SK-N-SH treated with all-trans-retinoic acid at 6 μM for 48 hours (cell line): ENCODE measurements around the gene NEU4.
"Not testable (repeated sequence)": the region's sequence is repeated elsewhere in the genome, so short reads cannot be mapped to it uniquely, and the experiment has no call there.

ENCODE experiments used
- ATAC-seq: fragments of 200-7000 bp; cut with Tn5 transposase; 3 replicates; pipeline ENCODE4 v1.9.1; 2020; ENCODE audit warnings: mild to moderate bottlenecking, moderate library complexity
- BACH2 ChIP-seq: fragments of 250-450 bp; sonication (Bioruptor Pico); IDR thresholded peaks from 2 replicates; pipeline ENCODE4 v1.9.0; 2021; ENCODE audit warnings: mild to moderate bottlenecking, borderline replicate concordance
- CSDC2 ChIP-seq: fragments of 250-450 bp; sonication (Bioruptor Pico); IDR thresholded peaks from 2 replicates; pipeline ENCODE4 v1.5.0; 2020; ENCODE audit warnings: mild to moderate bottlenecking, moderate library complexity
- CSRNP3 ChIP-seq: fragments of 250-450 bp; sonication (Bioruptor Pico); IDR thresholded peaks from 2 replicates; pipeline ENCODE4 v1.5.1; 2021; ENCODE audit warnings: mild to moderate bottlenecking, moderate library complexity
- ESRRG ChIP-seq: fragments of 250-450 bp; sonication (Bioruptor Pico); IDR thresholded peaks from 2 replicates; pipeline ENCODE4 v1.6.1; 2021; ENCODE audit warnings: mild to moderate bottlenecking
- GLIS3 ChIP-seq: fragments of 250-450 bp; sonication (Bioruptor Pico); IDR thresholded peaks from 2 replicates; pipeline ENCODE4 v1.5.0; 2020; ENCODE audit warnings: mild to moderate bottlenecking, moderate library complexity
- OSR1 ChIP-seq: fragments of 250-450 bp; sonication (Bioruptor Pico); IDR thresholded peaks from 2 replicates; pipeline ENCODE4 v1.8.0; 2022; ENCODE audit warnings: moderate library complexity, mild to moderate bottlenecking, inconsistent platforms
- PATZ1 ChIP-seq: fragments of 250-450 bp; sonication (Bioruptor Pico); IDR thresholded peaks from 2 replicates; pipeline ENCODE4 v1.8.0; 2020; ENCODE audit warnings: mild to moderate bottlenecking, moderate library complexity, borderline replicate concordance
- POU6F1 ChIP-seq: fragments of 250-450 bp; sonication (Bioruptor Pico); IDR thresholded peaks from 2 replicates; pipeline ENCODE4 v1.8.0; 2021; ENCODE audit warnings: low read depth, mild to moderate bottlenecking, moderate library complexity, borderline replicate concordance
- PPARA ChIP-seq: fragments of 250-450 bp; sonication (Bioruptor Pico); IDR thresholded peaks from 2 replicates; pipeline ENCODE4 v1.5.0; 2020; ENCODE audit warnings: mild to moderate bottlenecking, borderline replicate concordance
- RARB ChIP-seq: fragments of 250-450 bp; sonication (Bioruptor Pico); IDR thresholded peaks from 2 replicates; pipeline ENCODE4 v1.8.0; 2021; ENCODE audit warnings: mild to moderate bottlenecking, moderate library complexity
- SNAI2 ChIP-seq: fragments of 250-450 bp; sonication (Bioruptor Pico); IDR thresholded peaks from 2 replicates; pipeline ENCODE4 v1.5.0; 2020; ENCODE audit warnings: mild to moderate bottlenecking, moderate library complexity
- TOX ChIP-seq: fragments of 250-450 bp; sonication (Bioruptor Pico); IDR thresholded peaks from 2 replicates; pipeline ENCODE4 v1.8.0; 2021; ENCODE audit warnings: mild to moderate bottlenecking, moderate library complexity, borderline replicate concordance
- TSHZ2 ChIP-seq: fragments of 250-450 bp; sonication (Bioruptor Pico); IDR thresholded peaks from 2 replicates; pipeline ENCODE4 v1.5.0; 2020; ENCODE audit warnings: mild to moderate bottlenecking, moderate library complexity
- ZC3H10 ChIP-seq: fragments of 250-450 bp; sonication (Bioruptor Pico); IDR thresholded peaks from 2 replicates; pipeline ENCODE4 v1.5.1; 2021; ENCODE audit warnings: mild to moderate bottlenecking, moderate library complexity
- ZFP3 ChIP-seq: fragments of 250-450 bp; sonication (Bioruptor Pico); IDR thresholded peaks from 2 replicates; pipeline ENCODE4 v1.5.0; 2020; ENCODE audit warnings: mild to moderate bottlenecking, moderate library complexity
- ZFP30 ChIP-seq: fragments of 450-650 bp; formaldehyde crosslinking; IDR thresholded peaks from 2 replicates; pipeline ENCODE4 v1.5.0; 2022; ENCODE audit warnings: mild to moderate bottlenecking, moderate library complexity
- ZNF565 ChIP-seq: fragments of 450-650 bp; formaldehyde crosslinking; conservative IDR thresholded peaks from 2 replicates; pipeline ENCODE4 v1.5.0; 2020; ENCODE audit warnings: low read depth, mild to moderate bottlenecking, moderate library complexity
- ZNF8 ChIP-seq: fragments of 450-650 bp; formaldehyde crosslinking; IDR thresholded peaks from 2 replicates; pipeline ENCODE4 v1.5.0; 2020; ENCODE audit warnings: mild to moderate bottlenecking, moderate library complexity

NEU4 gene

GRCh38 chr2:241827394-241827793 lies 18.4 kb downstream of the NEU4 start (continued):
- no peak for TF ChIP-seq TOX (CRISPR knock-in tag)

GRCh38 chr2:241833101-241833663 lies 24.2 kb downstream of the NEU4 start:
- TF ChIP-seq CSDC2 (CRISPR knock-in tag) (no peak), OSR1 (CRISPR knock-in tag) (no peak), RARB (no peak), ZNF8 (no peak), ZNF565 (CRISPR knock-in tag) (no peak), ESRRG (no peak), ZFP3 (CRISPR knock-in tag) (no peak), ZC3H10 (no peak), SNAI2 (no peak), PPARA (CRISPR knock-in tag) (no peak)
- ATAC-seq = no peak

- not testable (repeated sequence) for ATAC-seq
These were observed 24.9 kb downstream of the NEU4 start for GRCh38 chr2:241833756-241834526.

GRCh38 chr2:241834527-241835210 lies 25.7 kb downstream of the NEU4 start:
- TF ChIP-seq GLIS3 (CRISPR knock-in tag) = no peak
- no peak for TF ChIP-seq POU6F1 (CRISPR knock-in tag)
- no peak for TF ChIP-seq CSDC2 (CRISPR knock-in tag)
- TF ChIP-seq ZNF8 = no peak
- no peak for TF ChIP-seq ZNF565 (CRISPR knock-in tag)
- TF ChIP-seq TSHZ2 (CRISPR knock-in tag) = no peak
- no peak for TF ChIP-seq ZFP3 (CRISPR knock-in tag)
- TF ChIP-seq RARB = no peak
- TF ChIP-seq PPARA (CRISPR knock-in tag) = no peak
- no peak for TF ChIP-seq ZC3H10
- no peak for TF ChIP-seq ESRRG
- TF ChIP-seq SNAI2 = no peak
- no peak for TF ChIP-seq OSR1 (CRISPR knock-in tag)
- no peak for ATAC-seq

- TF ChIP-seq ZNF8 (no peak), ESRRG (no peak), BACH2 (no peak), GLIS3 (CRISPR knock-in tag) (no peak), PPARA (CRISPR knock-in tag) (no peak), ZNF565 (CRISPR knock-in tag) (no peak), PATZ1 (CRISPR knock-in tag) (no peak)
- no peak for ATAC-seq
These were observed 26.6 kb downstream of the NEU4 start for GRCh38 chr2:241835611-241836010.

- ATAC-seq = no peak
- TF ChIP-seq ZFP30 (CRISPR knock-in tag) (no peak), GLIS3 (CRISPR knock-in tag) (no peak), PATZ1 (CRISPR knock-in tag) (no peak), TSHZ2 (CRISPR knock-in tag) (no peak), CSRNP3 (CRISPR knock-in tag) (no peak)
These were observed 27.3 kb downstream of the NEU4 start for GRCh38 chr2:241836292-241836691.
